AG04449 (cell line): ENCODE data around the gene MAP2K6.

Experiments
- CTCF ChIA-PET: fragments of 350-600 bp; formaldehyde crosslinking; extraction: SDS; loops from one replicate; lab custom pipeline; 2021; ENCODE audit warnings: antibody characterized with exemption; lab: Yijun Ruan, JAX
- POLR2A ChIA-PET: fragments of 400-600, 350-600 bp; formaldehyde crosslinking; extraction: SDS; loops from one replicate; lab custom pipeline; 2020; ENCODE audit warnings: antibody characterized with exemption, inconsistent platforms; lab: Yijun Ruan, JAX
- DNase-seq: peaks from one replicate; pipeline ENCODE4 v3.0.0-alpha.2; 2010; ENCODE audit warnings: low read depth, low spot score
- H3K4me3 ChIP-seq: 2 replicates; pipeline ENCODE4 v1.5.1; 2011; ENCODE audit warnings: low read depth, mild to moderate bottlenecking, control low read depth, low read length
- TF ChIP-seq, protein P1 (sequence below): IDR thresholded peaks from one replicate; pipeline ENCODE4 v1.5.1; 2011; ENCODE audit warnings: mild to moderate bottlenecking, moderate library complexity, low read length, control low read depth, inconsistent platforms; ENCODE audit not compliant: insufficient read depth; ENCODE audit errors: missing control alignments

Gene MAP2K6

GRCh38 chr17:69558796-69559195, 144.3 kb downstream of the MAP2K6 start:
- DNase-seq, result no peak
- ChIA-PET POLR2A (no interaction called here), CTCF (no interaction called here)
- no peak overlapping the region for H3K4me3 ChIP-seq
- TF ChIP-seq, protein P1, sequence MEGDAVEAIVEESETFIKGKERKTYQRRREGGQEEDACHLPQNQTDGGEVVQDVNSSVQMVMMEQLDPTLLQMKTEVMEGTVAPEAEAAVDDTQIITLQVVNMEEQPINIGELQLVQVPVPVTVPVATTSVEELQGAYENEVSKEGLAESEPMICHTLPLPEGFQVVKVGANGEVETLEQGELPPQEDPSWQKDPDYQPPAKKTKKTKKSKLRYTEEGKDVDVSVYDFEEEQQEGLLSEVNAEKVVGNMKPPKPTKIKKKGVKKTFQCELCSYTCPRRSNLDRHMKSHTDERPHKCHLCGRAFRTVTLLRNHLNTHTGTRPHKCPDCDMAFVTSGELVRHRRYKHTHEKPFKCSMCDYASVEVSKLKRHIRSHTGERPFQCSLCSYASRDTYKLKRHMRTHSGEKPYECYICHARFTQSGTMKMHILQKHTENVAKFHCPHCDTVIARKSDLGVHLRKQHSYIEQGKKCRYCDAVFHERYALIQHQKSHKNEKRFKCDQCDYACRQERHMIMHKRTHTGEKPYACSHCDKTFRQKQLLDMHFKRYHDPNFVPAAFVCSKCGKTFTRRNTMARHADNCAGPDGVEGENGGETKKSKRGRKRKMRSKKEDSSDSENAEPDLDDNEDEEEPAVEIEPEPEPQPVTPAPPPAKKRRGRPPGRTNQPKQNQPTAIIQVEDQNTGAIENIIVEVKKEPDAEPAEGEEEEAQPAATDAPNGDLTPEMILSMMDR, result no peak

DNA sequence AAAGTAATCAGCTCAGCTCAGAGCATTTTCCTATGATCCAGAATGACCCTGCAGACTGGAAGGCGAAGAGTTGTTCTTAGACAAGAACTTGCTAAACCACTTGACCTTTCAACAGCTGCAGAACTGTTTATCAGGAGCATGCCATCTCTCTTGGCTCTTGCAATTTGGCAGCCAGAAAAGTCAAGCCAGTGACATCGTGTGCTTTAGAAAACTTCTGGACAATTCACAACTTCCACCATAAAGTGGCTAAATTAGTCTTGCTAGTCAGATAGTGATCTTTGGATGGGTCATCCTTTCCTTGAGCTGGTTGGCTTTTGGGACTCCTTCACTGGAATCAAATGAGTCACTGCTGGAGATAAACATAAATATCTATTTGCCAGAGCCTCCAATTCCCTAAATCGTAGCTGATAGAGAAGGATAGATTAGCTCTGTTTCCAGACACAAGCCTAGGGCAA, 146.5 kb downstream of the MAP2K6 start:
- TF ChIP-seq, protein P1, result no peak
- no peak overlapping the region for H3K4me3 ChIP-seq
- ChIA-PET CTCF (interaction anchor here (1.2 to 2.3 kb wide), 3 partner anchors 10 to 601 kb away, joined by 3 to 7 read pairs (median 3); no protein-coding TSS in a partner anchor), POLR2A (no interaction called here)
- DNase-seq, result no peak

- no peak overlapping the region for H3K4me3 ChIP-seq
- TF ChIP-seq, protein P1, result no peak
- ChIA-PET POLR2A (no interaction called here), CTCF (interaction anchor here (1.2 to 2.3 kb wide), 3 partner anchors 10 to 601 kb away, joined by 3 to 7 read pairs (median 3); no protein-coding TSS in a partner anchor)
- no peak for DNase-seq
These were observed 147.0 kb downstream of the MAP2K6 start for GRCh38 chr17:69561462-69561861.

GRCh38 chr17:69565447-69565846, 150.9 kb downstream of the MAP2K6 start:
- no peak for DNase-seq
- POLR2A ChIA-PET, result no interaction called here

GRCh38 chr17:69567130-69567529, 152.6 kb downstream of the MAP2K6 start:
- DNase-seq, result no peak
- no peak overlapping the region for H3K4me3 ChIP-seq
- POLR2A ChIA-PET, result no interaction called here
- TF ChIP-seq, protein P1, result no peak
- CTCF ChIA-PET, result interaction anchor here (0.8 to 1.1 kb wide), 4 partner anchors 9 to 985 kb away, joined by 3 to 4 read pairs (median 3); no protein-coding TSS in a partner anchor

More at GRCh38 chr17:69565447-69565846, 150.9 kb downstream of the MAP2K6 start:
- CTCF ChIA-PET, result interaction anchor here (1.0 to 1.4 kb wide), 2 partner anchors 41 to 987 kb away, joined by 3 read pairs; no protein-coding TSS in a partner anchor
- TF ChIP-seq, protein P1, result no peak
- no peak overlapping the region for H3K4me3 ChIP-seq

DNA sequence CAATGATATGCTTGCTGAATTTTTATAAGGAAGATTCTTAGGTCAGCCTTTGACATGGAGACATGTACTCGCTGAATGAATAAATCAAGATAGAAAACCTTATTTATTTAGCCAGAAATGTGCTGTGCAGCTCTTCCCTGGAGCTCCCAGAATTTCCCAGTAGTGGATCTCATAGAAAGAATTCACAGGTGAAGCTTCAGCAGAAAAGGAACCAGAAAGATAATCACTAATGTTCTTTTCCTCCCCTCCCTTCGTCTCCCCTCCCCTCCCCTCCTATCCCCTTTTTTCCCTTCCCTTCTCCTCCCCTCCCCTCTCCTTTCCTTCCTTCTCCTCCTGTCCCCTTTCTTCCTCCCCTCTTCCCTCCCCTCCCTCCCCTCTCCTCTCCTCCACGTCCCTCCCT, 158.2 kb downstream of the MAP2K6 start:
- POLR2A ChIA-PET, result no interaction called here
- TF ChIP-seq, protein P1, result no peak
- CTCF ChIA-PET, result interaction anchor here (1.5 to 1.7 kb wide), 2 partner anchors 34 to 572 kb away, joined by 4 read pairs; no protein-coding TSS in a partner anchor
- no peak for DNase-seq
- no peak overlapping the region for H3K4me3 ChIP-seq
